Fibroblast of lung (primary cell): ENCODE results near the gene ERBB4.

ENCODE experiments used
- CTCF ChIP-seq, 2 donors: IDR thresholded peaks in 1 of 2; conservative IDR thresholded peaks in 1 of 2; 1 replicate in 1 of 2; 2 replicates in 1 of 2; pipeline ENCODE4 v1.5.1; 2011 to 2012; ENCODE audit warnings: low read length in 2 of 2, control low read depth in 1 of 2, inconsistent platforms in 1 of 2, low read depth in 1 of 2, mild to moderate bottlenecking in 1 of 2
- EZH2 ChIP-seq: IDR thresholded peaks from 2 replicates; pipeline ENCODE4 v1.5.1; 2012; ENCODE audit warnings: low read length, control low read depth, mild to moderate bottlenecking; ENCODE audit errors: missing control alignments

- no peak for TF ChIP-seq CTCF (conservative IDR thresholded peaks at IDR 0.05 in 1 of 2, IDR thresholded peaks at IDR 0.05 in 1 of 2; ENCODE audit: low read depth in 1 of 2, low read length in 2 of 2)
- no peak for TF ChIP-seq EZH2
Measured at GRCh38 chr2:212276813-212277212, 261.8 kb downstream of the ERBB4 start.
